IPS DF 4.7 (cell line): Measurements from ENCODE around the gene ABCG8.

ENCODE experiments used
- DNase-seq: peaks from one replicate; pipeline ENCODE4 v3.0.0-alpha.2; 2013; ENCODE audit warnings: low spot score; ENCODE audit errors: extremely low read depth

ABCG8 gene

DNA sequence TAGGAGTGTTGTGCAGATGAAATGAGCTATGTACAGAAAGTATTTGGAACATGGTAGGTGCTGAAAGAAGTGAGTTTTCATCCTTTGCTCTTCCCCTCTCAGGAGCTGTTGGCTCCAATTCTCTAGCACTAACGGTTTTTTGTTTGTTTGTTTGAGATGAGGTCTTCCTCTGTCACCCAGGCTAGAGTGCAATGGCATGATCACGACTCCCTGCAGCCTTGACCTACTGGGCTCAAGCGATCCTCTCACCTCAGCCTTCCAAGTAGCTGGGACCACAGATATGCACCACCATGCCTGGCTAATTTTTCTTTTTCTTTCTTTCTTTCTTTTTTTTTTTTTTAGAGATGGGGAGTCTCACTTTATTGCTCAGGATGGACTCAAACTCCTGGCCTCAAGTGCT, 12.9 kb upstream of the ABCG8 start:
- no peak for DNase-seq

DNA sequence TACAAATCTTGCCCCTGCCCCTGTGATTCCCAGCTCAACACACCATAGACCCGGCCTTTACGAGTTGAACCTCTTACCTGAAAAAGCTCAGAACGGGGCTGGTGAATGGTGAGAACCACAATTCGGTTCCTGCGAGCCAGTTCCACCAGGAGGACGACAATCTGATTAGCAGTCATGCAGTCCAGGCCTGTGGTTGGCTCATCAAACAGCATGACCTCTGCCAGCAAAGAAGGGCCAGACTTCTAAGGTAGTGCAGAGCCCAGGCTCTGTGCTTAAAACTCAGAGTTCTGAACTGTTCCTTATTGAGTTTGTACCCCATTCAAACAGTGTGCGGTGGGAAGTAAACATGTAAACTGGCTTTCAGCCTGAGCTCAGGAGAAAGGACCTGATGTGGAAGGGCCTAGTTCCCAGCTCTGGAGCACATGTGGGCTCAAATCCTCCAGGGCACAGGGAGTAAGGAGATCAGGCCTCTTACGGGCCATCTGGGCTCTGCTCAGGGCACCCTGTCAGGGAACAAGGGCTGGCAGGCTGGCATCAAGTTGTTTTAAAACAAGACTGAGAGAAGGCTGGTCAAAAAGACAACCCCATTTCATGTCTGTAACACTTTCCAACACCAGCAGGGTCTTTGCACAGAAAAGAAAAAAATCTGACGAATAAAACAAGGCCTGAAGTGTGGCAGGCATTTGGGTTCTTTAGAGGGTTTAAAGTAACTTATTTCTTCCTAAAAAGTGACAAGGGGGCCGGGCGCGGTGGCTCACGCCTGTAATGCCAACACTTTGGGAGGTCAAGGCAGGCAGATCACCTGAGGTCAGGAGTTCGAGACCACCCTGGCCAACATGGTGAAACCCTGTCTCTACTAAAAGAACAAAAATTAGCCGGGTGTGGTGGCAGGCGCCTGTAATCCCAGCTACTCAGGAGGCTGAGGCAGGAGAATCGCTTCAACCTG, 12.2 kb upstream of the ABCG8 start:
- DNase-seq, result no peak

DNA sequence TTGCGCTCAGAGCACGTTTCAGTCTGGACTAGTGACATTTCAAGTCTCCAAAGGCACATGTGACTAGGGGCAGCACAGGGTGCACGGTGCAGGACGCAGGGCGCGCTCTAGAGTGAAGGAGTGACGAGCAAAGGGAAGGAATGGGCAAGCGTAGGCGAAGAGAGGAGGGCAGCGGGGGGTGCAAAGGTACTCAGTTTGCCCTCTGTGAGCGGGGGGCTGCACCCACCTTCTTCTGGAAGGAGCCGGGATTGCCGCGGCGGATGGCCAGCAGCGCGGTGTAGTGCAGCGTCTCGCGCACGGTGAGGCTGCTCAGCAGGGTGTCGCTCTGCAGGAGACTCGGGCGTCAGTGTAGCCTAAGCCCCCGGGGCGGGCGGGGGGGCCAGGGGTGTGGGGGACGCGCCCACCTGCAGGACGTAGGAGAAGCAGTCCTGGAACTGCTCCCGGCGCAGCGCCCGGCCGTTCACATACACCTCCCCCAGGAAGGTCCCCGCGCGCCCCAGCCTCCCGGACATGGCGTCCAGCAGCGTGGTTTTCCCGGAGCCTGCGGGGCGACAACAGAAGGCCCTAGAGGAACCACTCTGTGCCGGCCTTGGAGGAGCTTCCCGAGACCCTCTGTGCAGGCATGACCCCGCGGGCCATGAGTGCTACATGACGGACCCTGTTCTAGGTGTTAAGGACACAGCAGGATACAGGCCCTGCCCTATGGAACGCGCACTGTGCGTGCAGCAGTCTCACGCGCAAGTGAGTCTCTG, 7.1 kb upstream of the ABCG8 start:
- no peak for DNase-seq

DNA sequence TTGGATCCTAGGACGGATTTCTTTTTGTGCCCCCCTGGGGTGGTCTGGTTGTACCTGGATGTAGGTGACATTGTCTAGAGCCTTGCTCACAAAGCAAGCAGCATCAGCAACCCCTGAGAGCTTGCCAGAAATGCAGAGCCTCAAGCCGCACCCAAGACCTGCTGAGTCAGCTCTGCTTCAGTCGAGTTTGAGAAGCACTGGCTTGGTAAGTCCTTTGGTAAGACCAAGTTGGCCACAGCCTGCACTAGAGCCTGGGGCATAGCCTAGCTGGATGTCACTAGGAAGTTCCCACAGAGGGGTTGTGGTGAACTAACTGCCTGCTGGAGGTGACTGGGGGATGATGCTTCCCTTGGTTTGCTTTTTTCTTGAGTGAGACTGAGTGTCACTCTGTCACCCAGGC, 6.3 kb upstream of the ABCG8 start:
- DNase-seq, result no peak

DNA sequence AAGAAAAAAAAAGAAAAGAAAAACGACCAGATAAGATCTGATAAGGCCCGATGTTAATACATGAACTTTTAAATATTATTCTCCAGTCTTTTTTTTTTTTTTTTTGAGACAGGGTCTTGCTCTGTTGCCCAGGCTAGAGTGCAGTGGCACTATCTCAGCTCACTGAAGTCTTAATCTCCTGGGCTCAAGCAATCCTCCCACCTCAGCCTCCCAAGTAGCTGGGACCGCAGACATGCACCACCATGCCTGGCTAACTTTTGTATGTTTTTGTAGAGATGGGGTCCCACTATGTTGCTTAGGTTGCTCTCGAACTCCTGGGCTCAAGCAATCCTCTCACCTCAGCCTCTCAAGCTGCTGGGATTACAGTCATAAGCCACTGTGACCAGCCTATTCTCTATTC, 1.7 kb upstream of the ABCG8 start:
- no peak for DNase-seq

DNA sequence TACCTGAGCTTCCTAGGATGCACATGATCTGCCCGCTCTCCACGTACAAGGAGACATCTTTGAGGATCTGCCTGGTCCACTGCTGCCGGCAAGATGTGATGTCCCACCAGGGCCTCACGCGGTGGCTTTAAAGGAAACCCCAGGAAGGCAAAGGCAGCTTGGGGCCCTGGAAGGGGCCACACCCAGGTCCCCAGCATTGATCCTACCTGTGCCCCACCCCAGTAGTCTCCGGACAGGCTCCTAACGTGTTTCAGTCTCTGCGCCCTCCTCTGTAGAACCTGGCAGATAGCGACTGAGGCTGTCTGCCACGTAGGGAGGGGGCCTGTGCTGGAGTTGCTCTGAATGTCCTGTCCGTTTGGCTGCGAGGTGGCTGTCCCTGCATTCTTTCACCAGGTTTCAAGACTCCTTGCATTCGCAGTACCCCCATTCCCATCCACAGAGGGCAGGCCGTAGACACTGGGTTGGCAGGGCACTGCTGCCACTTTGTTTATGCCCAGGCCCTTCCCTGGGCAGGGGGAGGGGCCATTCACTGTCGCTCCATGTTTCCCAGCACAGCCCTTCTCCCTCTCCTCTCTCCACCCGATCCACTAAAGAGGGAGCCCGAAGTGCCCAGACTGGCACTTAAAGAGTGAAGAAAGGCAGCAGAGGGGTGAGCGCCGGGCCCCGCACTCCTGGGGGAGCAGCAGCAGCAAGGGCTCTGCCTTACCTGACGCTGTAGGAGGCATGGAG, 776 bp upstream of the ABCG8 start:
- DNase-seq, result no peak

DNA sequence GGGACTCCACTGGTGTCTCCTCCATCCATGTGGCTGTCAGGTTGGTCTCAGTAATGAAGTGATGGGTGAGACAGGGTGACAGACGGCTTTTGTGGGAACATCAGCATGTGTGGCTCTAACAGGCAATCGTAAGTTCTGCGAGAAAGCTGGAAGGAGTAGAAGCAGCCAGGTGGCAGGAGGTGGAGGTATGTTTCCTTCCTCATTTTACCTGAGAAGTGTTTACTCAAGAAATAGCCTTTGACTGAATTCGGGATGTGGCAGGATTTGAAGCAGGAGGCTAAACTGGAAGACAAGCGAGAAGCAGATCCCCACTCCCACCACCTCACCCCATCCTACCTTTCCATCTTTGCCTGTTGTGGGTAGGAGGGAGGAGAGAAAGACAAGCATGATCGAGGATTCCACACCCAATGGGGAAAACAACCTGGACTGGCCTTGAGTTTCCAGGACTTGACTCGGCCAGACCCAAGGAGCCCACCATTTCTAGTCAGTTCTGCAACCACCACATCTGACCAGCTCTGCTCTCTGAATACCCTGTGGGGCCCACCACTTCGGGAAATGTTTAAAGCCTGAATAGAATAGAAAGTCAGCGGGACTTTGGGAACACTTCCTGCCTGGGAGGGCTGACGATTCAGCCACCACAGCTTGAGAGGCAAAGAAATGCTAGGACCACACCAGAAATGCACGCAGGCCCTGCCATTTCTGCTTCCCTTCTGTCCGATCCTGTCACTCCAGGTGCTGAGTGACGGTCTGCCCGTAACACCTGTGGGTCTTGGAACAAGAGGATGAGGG, 1.2 kb downstream of the ABCG8 start:
- DNase-seq, result no peak

DNA sequence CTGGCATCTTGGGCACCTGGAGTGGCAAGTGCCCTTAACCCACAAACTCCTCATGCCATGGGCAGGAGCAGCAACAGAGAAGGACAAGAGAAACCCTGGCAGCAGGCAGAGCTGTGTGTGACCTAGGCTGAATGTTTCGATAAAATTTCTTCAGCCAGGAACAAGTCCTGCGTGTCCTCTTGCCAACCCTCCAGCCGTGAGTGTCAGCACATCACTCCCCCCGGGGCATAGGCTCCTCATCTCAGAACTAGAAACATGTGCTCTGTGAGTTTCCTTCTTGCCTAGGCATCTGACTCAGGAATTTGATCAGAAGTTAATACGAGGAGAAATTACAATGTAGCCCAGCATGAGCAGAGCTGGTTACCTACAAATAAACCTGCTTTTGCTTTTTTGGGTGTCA, 2.2 kb downstream of the ABCG8 start:
- DNase-seq, result no peak

DNA sequence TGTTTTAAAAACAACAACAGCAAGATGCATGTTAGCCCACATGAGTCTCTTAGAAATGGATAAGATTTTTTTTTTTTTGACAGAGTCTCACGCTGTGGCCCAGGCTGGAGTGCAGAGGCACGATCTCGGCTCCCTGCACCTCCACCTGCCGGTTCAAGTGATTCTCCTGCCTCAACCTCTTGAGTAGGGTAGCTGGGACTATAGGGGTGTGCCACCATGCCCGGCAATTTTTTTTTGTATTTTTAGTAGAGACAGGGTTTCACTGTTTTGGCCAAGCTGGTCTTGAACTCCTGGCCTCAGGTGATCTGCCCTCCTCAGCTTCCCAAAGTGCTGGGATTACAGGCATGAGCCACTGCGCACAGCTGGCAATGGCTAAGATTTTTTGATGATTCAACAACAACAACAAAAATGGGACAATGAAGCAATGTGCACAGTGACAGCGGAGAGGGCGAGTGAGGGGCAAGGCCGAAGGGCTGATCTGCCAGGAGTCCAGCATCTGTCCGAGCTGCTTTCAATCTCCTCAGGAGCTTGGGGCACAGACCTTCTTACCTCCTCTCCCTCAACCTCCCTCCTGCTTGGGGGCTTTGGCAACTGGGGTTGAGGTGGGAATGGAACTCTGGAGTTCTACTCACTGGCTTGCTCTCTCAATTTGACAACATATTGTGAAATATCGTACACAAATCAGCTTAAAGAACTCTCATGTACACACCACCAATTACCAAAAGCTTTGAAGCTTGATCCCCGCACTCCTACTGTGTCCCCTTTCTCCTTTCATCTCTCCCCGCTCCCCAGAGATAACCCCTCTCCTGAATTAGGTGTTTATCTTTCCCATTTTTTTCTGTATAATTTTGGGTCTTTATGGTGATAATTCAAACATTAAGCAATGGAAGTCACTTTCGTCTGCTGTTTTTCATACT, 3.4 kb downstream of the ABCG8 start:
- DNase-seq, result no peak

DNA sequence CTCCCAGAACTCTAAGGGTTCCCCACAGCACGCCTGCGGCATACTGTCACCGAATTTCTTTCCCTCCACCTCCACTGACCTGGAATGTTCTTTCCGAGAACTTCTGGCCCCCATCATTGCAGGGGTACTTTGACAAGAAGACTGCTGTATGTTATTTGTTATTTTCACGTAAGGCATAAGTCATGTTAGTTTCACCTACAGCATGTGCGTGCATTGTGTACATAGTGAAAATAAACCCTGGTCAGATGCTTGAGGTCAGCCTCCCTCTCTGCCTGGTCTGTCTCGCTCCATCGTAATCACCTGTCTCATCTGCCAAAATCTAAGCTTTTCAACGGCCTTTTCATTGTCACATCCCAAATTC, 4.1 kb downstream of the ABCG8 start:
- DNase-seq, result no peak

DNA sequence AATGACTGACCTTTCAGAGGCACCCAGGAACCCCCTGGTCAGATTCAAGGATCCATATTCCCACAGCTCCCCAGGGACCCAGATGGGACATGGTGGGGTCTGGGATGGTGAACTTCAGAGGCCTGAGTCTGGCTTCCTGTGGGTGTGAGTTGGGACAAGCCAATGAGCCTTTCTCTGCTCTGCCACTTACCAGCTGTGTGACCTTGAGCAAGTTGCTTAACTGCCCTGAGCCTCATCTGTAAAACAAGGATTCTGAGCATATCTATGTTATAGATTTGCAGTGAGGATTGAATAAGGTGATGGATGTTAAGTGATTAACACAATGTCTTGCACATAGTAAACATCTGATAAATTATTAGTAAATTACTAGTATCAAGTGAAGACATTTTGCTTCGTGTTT, 6.4 kb downstream of the ABCG8 start:
- DNase-seq, result no peak

DNA sequence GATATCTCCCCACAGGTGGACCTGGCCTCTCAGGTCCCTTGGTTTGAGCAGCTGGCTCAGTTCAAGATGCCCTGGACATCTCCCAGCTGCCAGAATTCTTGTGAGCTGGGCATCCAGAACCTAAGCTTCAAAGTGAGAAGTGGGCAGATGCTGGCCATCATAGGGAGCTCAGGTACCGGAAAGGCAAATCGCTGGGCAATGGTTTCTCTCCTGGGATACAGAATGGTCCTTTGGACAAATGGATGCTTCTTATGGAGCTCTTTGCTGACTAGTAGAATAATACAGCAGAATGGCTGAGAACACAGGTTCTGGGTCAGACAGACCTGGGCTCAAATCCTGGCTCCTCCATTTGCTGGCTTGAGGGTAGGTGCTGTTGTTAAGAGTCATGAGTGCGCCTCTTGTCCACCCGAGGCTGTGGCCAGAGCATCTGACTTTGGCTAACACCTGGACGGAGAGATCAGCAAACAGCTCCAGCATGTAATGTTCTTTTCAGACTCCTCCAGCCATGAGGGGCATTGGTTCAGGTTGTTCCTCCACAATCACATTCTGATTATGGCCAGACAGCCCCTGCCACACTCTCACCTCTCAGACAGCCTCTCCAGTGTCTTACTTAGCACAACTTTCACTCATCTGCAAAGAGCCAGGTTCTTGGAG, 7.5 kb downstream of the ABCG8 start:
- DNase-seq, result no peak

DNA sequence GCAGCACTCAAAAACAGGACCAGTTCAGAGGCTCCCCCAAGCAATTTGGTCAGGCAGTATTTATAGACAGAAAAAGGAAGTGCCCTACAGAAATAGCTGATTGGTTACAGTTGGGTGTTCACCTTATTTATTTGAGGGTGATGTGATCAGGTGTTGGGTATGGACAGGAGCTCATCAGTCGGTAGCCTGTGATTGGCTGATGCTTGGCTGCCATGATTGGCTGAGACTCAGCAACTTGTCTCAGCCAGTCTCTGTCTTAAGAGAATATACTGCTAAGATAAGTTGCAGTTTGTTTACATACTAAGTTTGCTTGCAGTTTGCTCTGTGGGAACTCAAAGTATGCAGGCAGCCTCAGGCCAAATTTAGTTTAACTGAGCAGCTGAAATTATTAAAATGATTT, 9.4 kb downstream of the ABCG8 start:
- no peak for DNase-seq

DNA sequence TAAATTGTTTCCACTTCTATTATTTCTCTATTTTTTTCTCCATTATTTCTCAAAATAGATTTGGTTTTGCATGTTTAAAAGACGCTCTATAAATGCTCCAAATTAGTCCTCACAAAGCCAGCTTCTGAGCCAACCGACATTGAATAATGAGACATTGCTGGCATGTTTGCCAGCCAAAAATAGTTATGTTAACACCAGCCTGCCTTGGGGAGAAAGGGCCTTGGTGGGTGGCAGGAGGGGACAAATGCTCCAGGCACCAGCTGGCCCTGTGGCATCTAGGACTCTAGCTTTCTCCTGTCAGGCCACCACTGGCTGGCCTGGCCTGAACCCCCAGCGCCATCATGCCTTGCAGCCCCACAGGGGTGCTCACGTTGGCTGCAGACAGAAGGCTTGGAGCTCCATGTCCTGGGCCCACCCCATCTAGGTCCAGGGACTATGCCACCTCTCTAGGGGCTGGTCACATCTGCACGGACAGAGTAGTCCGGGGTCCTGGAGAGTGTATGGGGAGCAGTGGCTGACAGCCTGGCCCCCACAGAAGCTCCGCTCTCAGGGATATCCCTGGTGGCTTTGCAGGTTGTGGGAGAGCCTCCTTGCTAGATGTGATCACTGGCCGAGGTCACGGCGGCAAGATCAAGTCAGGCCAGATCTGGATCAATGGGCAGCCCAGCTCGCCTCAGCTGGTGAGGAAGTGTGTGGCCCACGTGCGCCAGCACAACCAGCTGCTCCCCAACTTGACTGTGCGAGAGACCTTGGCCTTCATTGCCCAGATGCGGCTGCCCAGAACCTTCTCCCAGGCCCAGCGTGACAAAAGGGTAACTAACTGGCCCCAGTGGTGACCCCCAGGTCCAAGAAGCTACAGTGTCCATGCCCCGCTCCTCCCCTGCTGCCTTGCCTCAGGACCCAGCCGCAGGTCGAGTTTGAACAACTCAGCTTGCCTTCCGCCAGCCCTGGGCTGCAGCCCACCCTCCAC, 12.5 kb downstream of the ABCG8 start:
- no peak for DNase-seq

DNA sequence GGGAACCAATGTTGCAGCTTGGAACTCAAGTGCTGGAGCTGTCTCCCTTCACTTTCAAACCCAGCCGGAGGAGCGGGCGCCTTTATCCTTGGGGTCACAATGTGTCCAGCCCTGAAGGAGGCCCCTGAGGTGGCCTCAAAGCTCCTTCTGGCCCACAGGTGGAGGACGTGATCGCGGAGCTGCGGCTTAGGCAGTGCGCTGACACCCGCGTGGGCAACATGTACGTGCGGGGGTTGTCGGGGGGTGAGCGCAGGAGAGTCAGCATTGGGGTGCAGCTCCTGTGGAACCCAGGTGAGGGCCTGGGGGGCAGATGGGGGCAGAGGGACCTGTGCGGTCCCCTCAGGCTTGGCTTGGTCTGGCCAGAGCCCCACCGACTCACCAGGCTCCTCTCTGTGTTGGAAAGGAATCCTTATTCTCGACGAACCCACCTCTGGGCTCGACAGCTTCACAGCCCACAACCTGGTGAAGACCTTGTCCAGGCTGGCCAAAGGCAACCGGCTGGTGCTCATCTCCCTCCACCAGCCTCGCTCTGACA, 13.5 kb downstream of the ABCG8 start:
- no peak for DNase-seq

DNA sequence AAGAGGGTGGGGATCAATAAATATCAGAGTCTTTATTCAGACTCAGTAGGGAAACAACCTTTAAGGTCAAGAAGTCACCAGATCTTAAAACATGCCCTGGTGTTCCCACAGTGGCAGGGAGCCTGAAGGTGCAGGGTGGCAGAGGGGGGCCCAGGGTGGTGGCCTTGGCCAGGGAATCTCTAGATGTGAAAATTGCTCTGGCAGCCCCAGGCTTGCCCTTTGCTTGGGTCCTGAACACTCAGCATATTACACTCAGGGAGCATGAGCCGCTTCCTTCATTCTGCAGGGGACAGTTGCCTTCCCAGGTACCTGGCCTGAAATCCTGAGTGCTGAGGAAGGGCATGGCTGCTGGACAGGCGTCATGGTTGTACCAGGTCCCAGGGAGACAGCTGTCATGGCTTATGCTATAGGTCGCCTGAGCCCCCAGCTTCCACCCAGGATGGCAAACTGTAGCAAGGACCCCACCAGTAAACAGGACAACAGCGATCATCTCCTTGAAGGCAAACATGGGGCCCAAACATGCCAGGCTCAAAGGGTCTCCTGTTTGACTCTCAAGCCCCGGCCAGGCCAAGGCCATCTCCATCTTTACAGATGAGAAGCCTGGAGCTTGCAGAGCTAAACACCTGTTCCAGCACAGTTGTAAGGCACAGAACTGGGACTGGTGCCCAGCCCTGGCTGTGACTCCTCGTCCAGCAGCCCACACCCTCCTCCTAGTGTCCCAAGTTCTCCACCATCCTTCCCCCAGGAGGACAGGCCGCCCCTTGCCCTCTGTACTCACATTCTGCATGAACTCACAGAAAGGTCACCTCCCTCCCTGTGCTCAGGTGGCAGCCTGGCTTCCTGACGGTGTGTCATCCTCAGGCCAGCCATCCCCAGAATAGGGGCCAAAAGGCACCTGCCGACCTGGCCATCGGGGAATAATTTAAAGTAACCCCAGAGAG, 14.6 kb downstream of the ABCG8 start:
- DNase-seq, result no peak

DNA sequence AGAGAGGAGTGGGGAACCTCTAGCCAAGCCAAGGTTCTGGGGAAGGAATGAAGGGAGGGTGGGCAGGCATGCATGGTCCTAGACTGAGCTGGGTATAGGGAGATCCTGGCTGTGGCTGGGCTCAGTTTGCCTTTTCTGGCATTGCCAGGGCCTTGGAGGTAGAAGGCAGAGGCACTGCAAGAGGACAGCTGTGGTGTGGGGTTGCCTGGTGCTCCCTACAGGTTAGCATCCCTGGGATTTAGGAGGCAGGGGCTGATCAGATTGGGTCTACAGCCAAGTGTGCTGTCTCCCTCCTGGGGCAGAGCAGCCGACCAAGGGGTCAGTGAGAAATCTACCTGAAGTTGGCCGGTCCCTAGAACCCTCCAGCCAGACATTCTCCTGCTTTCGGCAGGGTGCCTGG, 15.9 kb downstream of the ABCG8 start:
- DNase-seq, result no peak
